Mononuclear cell (primary cell): ENCODE results near the gene SDCBP2. TPM values are rescaled to one million over a fixed set of nuclear protein-coding genes. Genes with fewer than 3 reads are reported as not detected.

Source experiments
- H3K27me3 ChIP-seq: 2 replicates; pipeline ENCODE4 v1.6.0; 2011; ENCODE audit warnings: low read length, control low read depth; ENCODE audit not compliant: insufficient read depth
- H3K4me1 ChIP-seq: 2 replicates; pipeline ENCODE4 v1.5.1; 2011; ENCODE audit warnings: mild to moderate bottlenecking, low read length, control low read depth; ENCODE audit not compliant: insufficient read depth
- H3K4me3 ChIP-seq: 2 replicates; pipeline ENCODE4 v1.5.1; 2011; ENCODE audit warnings: mild to moderate bottlenecking, low read length, moderate library complexity
- H3K9me3 ChIP-seq: 2 replicates; pipeline ENCODE4 v1.5.1; 2011; ENCODE audit warnings: low read depth, mild to moderate bottlenecking, control low read depth, low read length
- total RNA-seq: library from RNA; depleted of rRNA; stranded (reverse); fragments of >200 nt; gene quantifications from one replicate; pipeline ENCODE4 v1.2.3, GENCODE V29; 2012

SDCBP2 gene
- total RNA-seq, 1 donor = 0.42 TPM

- no peaks in the 10 kb centered on the region for H3K9me3 ChIP-seq
- H3K4me3 ChIP-seq = no peak overlapping the region
- peaks cover 5% of the 10 kb centered on the region for H3K4me1 ChIP-seq
- peaks cover 2% of the 10 kb centered on the region for H3K27me3 ChIP-seq
Measured at GRCh38 chr20:1272368-1273100, 56.4 kb downstream of the SDCBP2 start.

DNA sequence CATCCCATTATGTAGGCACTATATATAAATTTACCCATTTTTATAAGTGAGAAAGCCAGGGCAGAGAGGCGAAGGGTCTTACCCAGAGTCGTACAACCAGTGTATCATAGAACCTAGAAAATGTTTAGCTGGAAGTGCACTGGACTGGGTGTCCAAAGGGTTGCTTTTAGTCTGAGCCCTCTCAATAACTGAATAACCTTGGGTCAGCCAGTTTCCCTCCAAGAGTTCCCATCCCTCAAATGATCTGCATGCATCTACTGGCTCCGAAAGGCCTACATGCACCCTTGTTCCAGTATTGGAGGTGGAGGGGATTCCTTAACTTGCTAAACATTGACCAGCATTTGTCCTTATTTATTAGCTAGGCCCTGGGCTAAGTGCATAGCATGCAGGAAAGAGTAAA lies 59.1 kb downstream of the SDCBP2 start:
- Histone ChIP-seq H3K4me1 (peaks cover 25% of the 10 kb centered on the region), H3K4me3 (no peak overlapping the region), H3K9me3 (no peaks in the 10 kb centered on the region), H3K27me3 (peaks cover 20% of the 10 kb centered on the region)

- Histone ChIP-seq H3K4me3 (no peak overlapping the region), H3K9me3 (no peaks in the 10 kb centered on the region), H3K4me1 (peaks cover 25% of the 10 kb centered on the region), H3K27me3 (peaks cover 20% of the 10 kb centered on the region)
Measured at GRCh38 chr20:1269235-1269634, 59.7 kb downstream of the SDCBP2 start.

GRCh38 chr20:1267809-1268374 lies 61.0 kb downstream of the SDCBP2 start:
- peaks cover 23% of the 10 kb centered on the region for H3K4me1 ChIP-seq

GRCh38 chr20:1267161-1267560 lies 61.8 kb downstream of the SDCBP2 start:
- H3K4me1 ChIP-seq = peaks cover 20% of the 10 kb centered on the region
- H3K27me3 ChIP-seq = peaks cover 30% of the 10 kb centered on the region
- no peak overlapping the region for H3K4me3 ChIP-seq
- H3K9me3 ChIP-seq = no peaks in the 10 kb centered on the region

More at GRCh38 chr20:1267809-1268374, 61.0 kb downstream of the SDCBP2 start:
- H3K4me3 ChIP-seq = no peak overlapping the region
- H3K27me3 ChIP-seq = peaks cover 23% of the 10 kb centered on the region
- H3K9me3 ChIP-seq = no peaks in the 10 kb centered on the region

GRCh38 chr20:1266167-1266973 lies 62.6 kb downstream of the SDCBP2 start, which contains the start of gene SNPH:
SNPH (plus strand) TSS chr20:1266294; CDS start chr20:1296240, 29,946 bp downstream.
- Histone ChIP-seq H3K4me1 (peaks cover 20% of the 10 kb centered on the region), H3K4me3 (peak within 1 kb of the TSS; percentile 35), H3K9me3 (no peaks in the 10 kb centered on the region), H3K27me3 (peaks cover 36% of the 10 kb centered on the region)

- Histone ChIP-seq H3K27me3 (peaks cover 39% of the 10 kb centered on the region), H3K4me3 (peak overlapping the region; percentile 35), H3K4me1 (peaks cover 20% of the 10 kb centered on the region), H3K9me3 (no peaks in the 10 kb centered on the region)
Measured at GRCh38 chr20:1265916-1266166, 63.1 kb downstream of the SDCBP2 start.

DNA sequence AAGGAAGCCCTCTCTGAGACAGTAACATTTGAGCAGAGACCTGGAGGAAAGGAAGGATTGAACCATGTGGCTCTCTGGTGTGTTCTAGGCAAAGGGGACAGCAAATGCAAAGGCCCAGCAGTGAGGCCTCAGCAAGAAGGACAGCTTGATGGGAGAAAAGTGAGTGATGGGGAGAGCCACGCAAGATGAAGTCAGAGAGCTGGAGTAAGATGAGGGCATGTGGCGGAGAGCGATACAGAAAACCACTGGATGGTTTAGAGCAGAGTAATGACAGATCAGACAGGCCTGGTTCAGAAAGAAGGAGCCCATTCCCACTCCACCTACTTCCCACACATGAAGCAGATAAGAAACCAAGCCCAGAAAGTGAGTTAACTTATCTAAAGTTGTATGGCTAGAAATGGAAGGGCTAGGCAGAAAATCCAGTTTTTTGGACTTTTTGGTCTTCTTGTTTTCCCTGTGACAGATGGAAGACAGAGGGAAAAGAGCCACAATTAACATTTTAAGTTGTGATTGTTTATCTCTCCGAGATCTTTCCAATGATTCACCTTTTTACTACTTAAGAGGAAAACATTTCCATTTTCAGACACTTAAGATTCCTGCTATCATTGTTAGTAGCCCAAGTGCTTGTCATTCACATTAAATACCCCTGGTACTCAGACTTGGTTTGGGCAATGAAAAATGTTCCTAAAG lies 63.6 kb downstream of the SDCBP2 start:
- peak overlapping the region; percentile 35 for H3K4me3 ChIP-seq
- no peaks in the 10 kb centered on the region for H3K9me3 ChIP-seq
- H3K27me3 ChIP-seq = peaks cover 41% of the 10 kb centered on the region
- H3K4me1 ChIP-seq = peaks cover 20% of the 10 kb centered on the region

- Histone ChIP-seq H3K4me1 (peaks cover 20% of the 10 kb centered on the region), H3K4me3 (no peak overlapping the region), H3K9me3 (no peaks in the 10 kb centered on the region)
Measured at GRCh38 chr20:1264727-1265126, 64.2 kb downstream of the SDCBP2 start.

GRCh38 chr20:1263853-1264252 lies 65.1 kb downstream of the SDCBP2 start:
- Histone ChIP-seq H3K4me3 (no peak overlapping the region), H3K9me3 (no peaks in the 10 kb centered on the region), H3K4me1 (peaks cover 20% of the 10 kb centered on the region), H3K27me3 (peaks cover 41% of the 10 kb centered on the region)

More at GRCh38 chr20:1264727-1265126, 64.2 kb downstream of the SDCBP2 start:
- peaks cover 41% of the 10 kb centered on the region for H3K27me3 ChIP-seq

Other genes with a start within 250 kb of the SDCBP2 start
- gene PSMF1, start 210.5 kb downstream of the SDCBP2 start, total RNA-seq = 69.6 TPM
- gene TMEM74B, start 144.2 kb downstream of the SDCBP2 start, total RNA-seq = not detected
- gene C20orf202, start 125.7 kb downstream of the SDCBP2 start, total RNA-seq = not detected
- 0.10 TPM for gene RAD21L1, start 103.1 kb downstream of the SDCBP2 start, total RNA-seq
- gene SNPH, start 62.8 kb downstream of the SDCBP2 start, total RNA-seq = 9.7 TPM
- 102 TPM for gene FKBP1A, start 63.9 kb upstream of the SDCBP2 start, total RNA-seq
- 28.1 TPM for gene NSFL1C, start 137.7 kb upstream of the SDCBP2 start, total RNA-seq
- 8.8 TPM for gene SIRPB2, start 162.3 kb upstream of the SDCBP2 start, total RNA-seq
- 0.42 TPM for gene SIRPD, start 228.6 kb upstream of the SDCBP2 start, total RNA-seq